Measurements from ENCODE around the gene RIN3.

DNA sequence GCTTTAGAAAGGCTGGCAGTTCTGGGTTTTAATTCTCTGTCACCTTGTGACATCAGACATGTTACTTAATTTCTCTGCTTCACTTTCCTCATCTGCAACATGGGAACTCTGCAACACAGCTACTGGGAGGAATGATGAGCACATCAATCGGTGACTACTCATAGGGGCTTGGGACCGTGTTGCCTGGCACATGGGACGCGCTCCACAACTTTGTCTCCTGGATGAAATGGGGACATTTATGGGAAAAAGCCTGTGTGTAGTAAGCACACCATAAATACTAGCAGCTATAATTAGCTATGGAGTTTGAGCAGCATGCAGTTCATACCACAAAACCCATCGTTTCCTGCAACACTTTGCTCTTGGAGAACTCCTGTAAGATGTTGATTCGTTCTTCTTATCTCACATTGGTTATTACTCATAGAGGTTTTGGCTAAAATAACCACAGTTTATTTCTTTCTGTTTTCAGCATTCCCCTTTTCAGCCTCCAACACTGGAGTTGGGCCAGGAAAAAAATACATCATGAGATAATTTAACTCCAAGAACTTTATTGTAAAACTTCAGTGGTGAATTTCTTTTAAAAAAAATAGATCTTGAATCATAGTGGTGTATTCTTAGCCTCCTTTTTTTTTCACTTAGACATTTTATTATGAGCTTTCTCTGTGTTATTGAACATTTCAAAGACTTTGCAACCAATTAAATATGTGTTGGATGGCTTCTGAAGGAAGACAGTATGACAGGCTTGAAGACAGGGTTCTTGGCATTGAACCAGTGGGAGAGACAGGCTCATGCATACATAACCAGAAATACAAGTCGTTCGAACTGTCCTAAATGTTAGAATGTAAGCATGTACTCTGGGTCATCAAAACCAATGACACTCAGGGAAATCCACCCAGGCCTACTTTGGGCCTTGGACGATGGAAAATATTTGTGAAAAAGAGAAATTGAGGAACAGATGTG lies 72.7 kb downstream of the RIN3 start:
- TF ChIP-seq, protein P1, sequence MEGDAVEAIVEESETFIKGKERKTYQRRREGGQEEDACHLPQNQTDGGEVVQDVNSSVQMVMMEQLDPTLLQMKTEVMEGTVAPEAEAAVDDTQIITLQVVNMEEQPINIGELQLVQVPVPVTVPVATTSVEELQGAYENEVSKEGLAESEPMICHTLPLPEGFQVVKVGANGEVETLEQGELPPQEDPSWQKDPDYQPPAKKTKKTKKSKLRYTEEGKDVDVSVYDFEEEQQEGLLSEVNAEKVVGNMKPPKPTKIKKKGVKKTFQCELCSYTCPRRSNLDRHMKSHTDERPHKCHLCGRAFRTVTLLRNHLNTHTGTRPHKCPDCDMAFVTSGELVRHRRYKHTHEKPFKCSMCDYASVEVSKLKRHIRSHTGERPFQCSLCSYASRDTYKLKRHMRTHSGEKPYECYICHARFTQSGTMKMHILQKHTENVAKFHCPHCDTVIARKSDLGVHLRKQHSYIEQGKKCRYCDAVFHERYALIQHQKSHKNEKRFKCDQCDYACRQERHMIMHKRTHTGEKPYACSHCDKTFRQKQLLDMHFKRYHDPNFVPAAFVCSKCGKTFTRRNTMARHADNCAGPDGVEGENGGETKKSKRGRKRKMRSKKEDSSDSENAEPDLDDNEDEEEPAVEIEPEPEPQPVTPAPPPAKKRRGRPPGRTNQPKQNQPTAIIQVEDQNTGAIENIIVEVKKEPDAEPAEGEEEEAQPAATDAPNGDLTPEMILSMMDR (IDR thresholded peaks at IDR 0.05): no peak
- no peak for TF ChIP-seq POLR2A (IDR thresholded peaks at IDR 0.05)

All from testis (tissue), 2 donors.